Measurements from ENCODE around the gene MBP. TPM values are rescaled to one million over a fixed set of nuclear protein-coding genes. Genes with fewer than 3 reads are reported as not detected.

Gene MBP
- total and polyA plus RNA-seq, 2 of the 13 experiments (the other 11 are each of a cell fraction or from before 2014, with no cell fraction given), result 5.0 to 8.5 TPM

DNA sequence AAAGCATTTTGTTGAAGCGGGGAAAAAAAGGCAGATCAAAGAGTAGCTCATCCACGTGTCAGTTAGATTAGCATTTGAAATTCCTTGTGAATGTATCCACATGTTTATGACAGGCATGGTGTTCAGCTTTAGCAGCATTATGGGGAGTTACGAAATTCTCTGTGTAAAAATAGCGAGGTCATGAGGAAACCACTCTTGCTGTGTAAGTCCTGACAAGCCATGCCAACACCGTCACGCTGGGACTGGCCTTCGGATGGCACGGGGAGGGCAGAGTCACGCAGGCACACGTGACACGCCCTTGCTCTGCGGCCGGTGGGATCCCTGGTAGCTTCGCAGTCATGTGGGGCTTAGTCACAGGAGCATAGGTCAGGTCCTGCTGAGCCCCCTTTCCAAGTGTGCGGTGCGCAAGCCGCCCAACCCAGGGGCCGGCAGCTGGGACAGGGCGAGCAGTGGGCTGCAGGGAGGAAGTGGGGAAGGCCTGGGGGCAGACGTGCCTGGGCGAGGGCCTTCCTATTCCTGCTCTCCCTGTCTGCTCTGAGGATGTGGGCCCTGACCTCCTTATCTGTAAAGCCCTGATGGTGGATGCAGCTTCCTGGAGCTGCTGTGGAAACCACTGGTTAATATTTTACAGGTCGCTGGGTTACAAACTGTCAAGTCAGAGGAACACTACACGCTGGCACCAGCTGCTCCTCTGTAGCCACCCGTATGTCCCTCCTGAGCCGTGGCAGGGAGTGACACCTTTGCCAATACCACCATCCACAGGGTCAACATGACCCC lies 18.0 kb downstream of the MBP start (continued):
- TF ChIP-seq, protein P1, sequence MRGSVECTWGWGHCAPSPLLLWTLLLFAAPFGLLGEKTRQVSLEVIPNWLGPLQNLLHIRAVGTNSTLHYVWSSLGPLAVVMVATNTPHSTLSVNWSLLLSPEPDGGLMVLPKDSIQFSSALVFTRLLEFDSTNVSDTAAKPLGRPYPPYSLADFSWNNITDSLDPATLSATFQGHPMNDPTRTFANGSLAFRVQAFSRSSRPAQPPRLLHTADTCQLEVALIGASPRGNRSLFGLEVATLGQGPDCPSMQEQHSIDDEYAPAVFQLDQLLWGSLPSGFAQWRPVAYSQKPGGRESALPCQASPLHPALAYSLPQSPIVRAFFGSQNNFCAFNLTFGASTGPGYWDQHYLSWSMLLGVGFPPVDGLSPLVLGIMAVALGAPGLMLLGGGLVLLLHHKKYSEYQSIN (CRISPR knock-in tag; IDR thresholded peaks at IDR 0.05; ENCODE audit: borderline replicate concordance), result no peak
- TF ChIP-seq ZFYVE20 (CRISPR knock-in tag; IDR thresholded peaks at IDR 0.05; ENCODE audit: borderline replicate concordance, low read depth), result no peak
- TF ChIP-seq NRL (CRISPR knock-in tag; IDR thresholded peaks at IDR 0.05; ENCODE audit: borderline replicate concordance), result no peak
- TF ChIP-seq ZNF343 (CRISPR knock-in tag; IDR thresholded peaks at IDR 0.05), result no peak
- peak; percentile 65; the same call in 1 of the 2 replicates for TF ChIP-seq HDAC2 (CRISPR knock-in tag; IDR thresholded peaks at IDR 0.05)
- TF ChIP-seq FOSL1 (CRISPR knock-in tag; IDR thresholded peaks at IDR 0.05; ENCODE audit: borderline replicate concordance), result 0 out of 2 replicates have a peak, but pooled peaks have one; percentile 70
- no peak; the same call in none of the 2 replicates for TF ChIP-seq ATF7-NPFF (CRISPR knock-in tag; IDR thresholded peaks at IDR 0.05; ENCODE audit: low read depth)
- peak; percentile 66; the same call in 1 of the 2 replicates for TF ChIP-seq ZNF556 (CRISPR knock-in tag; IDR thresholded peaks at IDR 0.05; ENCODE audit: borderline replicate concordance)
- peak; percentile 92 for TF ChIP-seq CBX1 (IDR thresholded peaks at IDR 0.05; ENCODE audit: low read depth)
- TF ChIP-seq, protein P2, sequence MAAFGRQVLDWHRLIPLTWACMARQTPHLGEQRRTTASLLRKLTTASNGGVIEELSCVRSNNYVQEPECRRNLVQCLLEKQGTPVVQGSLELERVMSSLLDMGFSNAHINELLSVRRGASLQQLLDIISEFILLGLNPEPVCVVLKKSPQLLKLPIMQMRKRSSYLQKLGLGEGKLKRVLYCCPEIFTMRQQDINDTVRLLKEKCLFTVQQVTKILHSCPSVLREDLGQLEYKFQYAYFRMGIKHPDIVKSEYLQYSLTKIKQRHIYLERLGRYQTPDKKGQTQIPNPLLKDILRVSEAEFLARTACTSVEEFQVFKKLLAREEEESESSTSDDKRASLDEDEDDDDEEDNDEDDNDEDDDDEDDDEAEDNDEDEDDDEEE (CRISPR knock-in tag; IDR thresholded peaks at IDR 0.05), result 0 out of 2 replicates have a peak, but pooled peaks have one; percentile 50
- TF ChIP-seq, protein P3, sequence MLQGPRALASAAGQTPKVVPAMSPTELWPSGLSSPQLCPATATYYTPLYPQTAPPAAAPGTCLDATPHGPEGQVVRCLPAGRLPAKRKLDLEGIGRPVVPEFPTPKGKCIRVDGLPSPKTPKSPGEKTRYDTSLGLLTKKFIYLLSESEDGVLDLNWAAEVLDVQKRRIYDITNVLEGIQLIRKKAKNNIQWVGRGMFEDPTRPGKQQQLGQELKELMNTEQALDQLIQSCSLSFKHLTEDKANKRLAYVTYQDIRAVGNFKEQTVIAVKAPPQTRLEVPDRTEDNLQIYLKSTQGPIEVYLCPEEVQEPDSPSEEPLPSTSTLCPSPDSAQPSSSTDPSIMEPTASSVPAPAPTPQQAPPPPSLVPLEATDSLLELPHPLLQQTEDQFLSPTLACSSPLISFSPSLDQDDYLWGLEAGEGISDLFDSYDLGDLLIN (CRISPR knock-in tag; IDR thresholded peaks at IDR 0.05; ENCODE audit: borderline replicate concordance), result no peak
- TF ChIP-seq TRIM24 (CRISPR knock-in tag; IDR thresholded peaks at IDR 0.05), result no peak
- TF ChIP-seq, protein P4, sequence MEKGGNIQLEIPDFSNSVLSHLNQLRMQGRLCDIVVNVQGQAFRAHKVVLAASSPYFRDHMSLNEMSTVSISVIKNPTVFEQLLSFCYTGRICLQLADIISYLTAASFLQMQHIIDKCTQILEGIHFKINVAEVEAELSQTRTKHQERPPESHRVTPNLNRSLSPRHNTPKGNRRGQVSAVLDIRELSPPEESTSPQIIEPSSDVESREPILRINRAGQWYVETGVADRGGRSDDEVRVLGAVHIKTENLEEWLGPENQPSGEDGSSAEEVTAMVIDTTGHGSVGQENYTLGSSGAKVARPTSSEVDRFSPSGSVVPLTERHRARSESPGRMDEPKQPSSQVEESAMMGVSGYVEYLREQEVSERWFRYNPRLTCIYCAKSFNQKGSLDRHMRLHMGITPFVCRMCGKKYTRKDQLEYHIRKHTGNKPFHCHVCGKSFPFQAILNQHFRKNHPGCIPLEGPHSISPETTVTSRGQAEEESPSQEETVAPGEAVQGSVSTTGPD (CRISPR knock-in tag; IDR thresholded peaks at IDR 0.05), result peak; percentile 63
- no peak for TF ChIP-seq ZNF780A (CRISPR knock-in tag; IDR thresholded peaks at IDR 0.05)
- peak; percentile 43; the same call in 1 of the 2 replicates for TF ChIP-seq RFX1 (IDR thresholded peaks at IDR 0.05)
- no peak for TF ChIP-seq BORCS8-MEF2B (CRISPR knock-in tag; IDR thresholded peaks at IDR 0.05)
- TF ChIP-seq, protein P5, sequence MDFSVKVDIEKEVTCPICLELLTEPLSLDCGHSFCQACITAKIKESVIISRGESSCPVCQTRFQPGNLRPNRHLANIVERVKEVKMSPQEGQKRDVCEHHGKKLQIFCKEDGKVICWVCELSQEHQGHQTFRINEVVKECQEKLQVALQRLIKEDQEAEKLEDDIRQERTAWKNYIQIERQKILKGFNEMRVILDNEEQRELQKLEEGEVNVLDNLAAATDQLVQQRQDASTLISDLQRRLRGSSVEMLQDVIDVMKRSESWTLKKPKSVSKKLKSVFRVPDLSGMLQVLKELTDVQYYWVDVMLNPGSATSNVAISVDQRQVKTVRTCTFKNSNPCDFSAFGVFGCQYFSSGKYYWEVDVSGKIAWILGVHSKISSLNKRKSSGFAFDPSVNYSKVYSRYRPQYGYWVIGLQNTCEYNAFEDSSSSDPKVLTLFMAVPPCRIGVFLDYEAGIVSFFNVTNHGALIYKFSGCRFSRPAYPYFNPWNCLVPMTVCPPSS (IDR thresholded peaks at IDR 0.05), result no peak
- TF ChIP-seq RBM39 (IDR thresholded peaks at IDR 0.05; ENCODE audit: low read depth, low read length, poor library complexity, severe bottlenecking), result no peak
- TF ChIP-seq MLLT10 (CRISPR knock-in tag; IDR thresholded peaks at IDR 0.05), result no peak
- TF ChIP-seq HES4 (CRISPR knock-in tag; IDR thresholded peaks at IDR 0.05; ENCODE audit: borderline replicate concordance), result no peak
- TF ChIP-seq RFX3 (CRISPR knock-in tag; IDR thresholded peaks at IDR 0.05), result peak; percentile 27; the same call in 1 of the 2 replicates
- peak; percentile 71; the same call in 1 of the 2 replicates for TF ChIP-seq DPF2 (CRISPR knock-in tag; IDR thresholded peaks at IDR 0.05; ENCODE audit: borderline replicate concordance, low read depth)
- no peak for TF ChIP-seq RELA (CRISPR knock-in tag; IDR thresholded peaks at IDR 0.05)
- no peak for TF ChIP-seq CAMTA2 (CRISPR knock-in tag; IDR thresholded peaks at IDR 0.05; ENCODE audit: borderline replicate concordance)

All from HepG2 (cell line).